ENCODE data around the gene SLAMF6.

DNA sequence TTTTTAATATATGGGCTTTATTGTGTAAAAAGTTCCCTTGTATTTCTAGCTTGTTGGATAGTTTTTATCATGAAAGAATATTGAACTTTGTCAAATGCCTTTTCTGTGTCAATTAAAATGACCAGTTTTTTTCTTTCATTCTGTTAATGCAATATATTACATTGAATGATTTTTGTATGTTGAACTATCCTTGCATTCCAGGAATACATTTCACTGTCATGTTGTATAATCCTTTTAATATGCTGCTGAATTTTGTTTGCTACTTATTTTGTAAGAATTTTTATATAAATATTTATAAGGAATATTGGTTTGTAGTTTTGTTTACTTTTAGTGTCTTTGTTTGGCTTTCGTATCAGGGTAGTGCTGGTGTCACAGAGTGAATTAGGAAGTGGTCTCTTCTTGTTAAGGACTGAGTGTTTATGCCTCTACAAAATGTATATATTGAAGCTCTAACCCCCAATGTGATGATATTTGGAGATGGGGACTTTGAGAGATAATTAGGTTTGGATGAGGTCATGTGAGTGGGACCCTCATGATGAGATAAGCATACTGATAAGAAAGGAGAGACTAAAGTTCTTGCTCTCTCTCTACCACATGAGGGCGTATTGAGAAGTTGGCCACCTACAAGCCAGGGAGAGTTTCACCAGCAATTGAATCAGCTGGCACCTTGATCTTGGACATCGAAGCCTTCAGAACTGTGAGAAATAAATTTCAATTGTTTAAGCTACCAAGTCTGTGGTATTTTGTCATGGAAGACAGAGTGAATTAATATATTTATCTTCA, 12.0 kb upstream of the SLAMF6 start:
- TF ChIP-seq CTCF (IDR thresholded peaks at IDR 0.05) = no peak
- TF ChIP-seq POLR2A (IDR thresholded peaks at IDR 0.05) = no peak
- no peak for TF ChIP-seq POLR2AphosphoS5 (IDR thresholded peaks at IDR 0.05)

All from breast epithelium (tissue), 3 donors.